Measurements from ENCODE around the gene TRIM29.

TRIM29 gene

DNA sequence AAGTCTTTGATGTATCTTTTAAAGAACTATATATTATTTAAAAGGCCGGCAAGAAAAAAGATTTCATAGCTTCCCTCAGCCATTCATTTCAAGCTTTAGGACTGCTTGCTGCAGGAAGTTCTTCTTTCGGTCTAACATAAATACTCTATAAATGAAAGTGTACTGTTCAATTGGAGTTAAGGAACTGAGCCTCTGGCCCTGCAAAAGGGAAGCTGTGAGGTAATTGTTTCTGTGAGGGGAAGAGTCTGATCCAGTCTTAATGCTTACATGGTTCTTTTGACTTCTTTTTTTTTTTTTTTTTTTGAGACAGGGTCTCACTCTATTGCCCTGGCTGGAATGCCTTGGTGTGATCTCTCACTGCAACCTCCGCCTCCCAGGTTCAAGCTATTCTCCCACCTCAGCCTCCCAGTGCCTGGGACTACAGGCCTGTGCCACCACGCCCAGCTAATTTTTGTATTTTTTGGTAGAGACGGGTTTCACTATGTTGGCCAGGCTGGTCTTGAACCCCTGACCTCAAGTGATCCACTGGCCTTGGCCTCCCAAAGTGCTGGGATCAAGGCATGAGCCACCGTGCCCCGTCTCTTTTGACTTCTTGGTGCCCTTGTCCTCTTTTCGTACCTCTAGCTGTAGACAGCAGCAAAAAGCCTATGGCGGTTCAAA is 4.7 kb upstream of the TRIM29 start:
- DNase-seq (ENCODE audit: low read depth, low spot score), result no peak
- H3K4me3 ChIP-seq (ENCODE audit: low read length), result no peak overlapping the region

DNA sequence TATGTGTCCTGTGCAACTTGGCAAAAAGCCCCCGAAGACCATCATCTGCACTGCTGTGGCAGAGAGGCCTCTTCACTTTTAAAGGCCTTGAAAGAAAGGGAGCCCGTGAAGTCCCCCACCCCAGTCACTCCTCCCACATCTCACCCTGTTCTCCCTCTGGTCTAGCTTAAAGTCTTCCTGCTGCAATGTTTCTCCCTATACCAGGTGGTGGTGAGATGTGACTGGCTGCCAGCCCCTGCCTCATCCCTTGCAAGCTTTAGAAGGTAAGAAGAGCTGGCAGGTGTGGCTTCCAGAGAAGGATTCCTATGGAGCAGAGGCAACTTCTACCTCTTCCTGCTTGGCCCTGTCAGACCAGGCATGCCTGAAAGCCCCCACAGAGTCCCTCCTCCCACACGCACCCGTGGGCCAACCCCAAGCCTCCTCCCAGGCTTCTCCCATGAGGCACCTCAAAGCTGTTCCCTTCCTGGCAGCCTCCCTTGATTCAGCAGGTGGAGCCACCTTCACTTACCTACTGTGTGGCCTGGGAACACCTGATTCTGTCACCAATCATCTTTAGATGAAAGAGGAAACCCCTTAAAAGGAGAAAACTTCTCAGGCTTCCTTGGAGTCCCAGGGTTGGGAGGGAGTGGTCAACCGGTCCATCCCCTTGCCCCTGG is 4.0 kb upstream of the TRIM29 start:
- H3K4me3 ChIP-seq (ENCODE audit: low read length), result no peak overlapping the region
- no peak for DNase-seq (ENCODE audit: low read depth, low spot score)

DNA sequence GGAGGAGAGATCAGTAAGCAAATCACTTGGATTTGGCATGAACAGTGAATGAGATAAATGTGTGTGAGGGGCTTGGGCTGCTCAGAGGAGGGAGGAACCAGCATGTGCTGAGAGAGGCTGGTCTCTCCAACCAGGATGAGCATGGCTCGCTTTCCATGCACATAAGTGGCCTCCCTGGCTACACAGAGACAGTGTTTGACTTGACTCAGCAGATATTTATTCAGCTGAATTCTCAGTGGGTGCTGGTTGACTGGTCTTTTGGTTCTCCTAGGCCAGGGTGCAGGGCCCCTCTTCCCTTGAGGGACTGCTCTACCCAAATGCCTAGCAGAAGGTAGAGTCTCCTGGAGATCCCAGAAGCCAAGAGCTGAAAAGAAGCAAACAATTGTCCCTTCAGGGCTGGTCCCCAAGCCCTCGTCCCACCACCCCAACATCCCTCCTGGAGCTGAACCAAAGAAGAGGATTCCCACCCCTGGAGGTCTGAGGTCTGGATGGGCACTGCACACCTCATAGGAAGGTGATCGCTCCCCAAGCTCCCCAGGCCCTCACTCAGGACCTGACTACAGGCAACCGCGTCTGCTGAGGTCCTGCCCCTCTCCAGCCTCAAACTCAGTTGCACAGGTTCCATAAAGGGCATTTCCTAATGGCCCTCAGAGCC is 3.3 kb upstream of the TRIM29 start:
- no peak overlapping the region for H3K4me3 ChIP-seq (ENCODE audit: low read length)
- no peak for DNase-seq (ENCODE audit: low read depth, low spot score)

DNA sequence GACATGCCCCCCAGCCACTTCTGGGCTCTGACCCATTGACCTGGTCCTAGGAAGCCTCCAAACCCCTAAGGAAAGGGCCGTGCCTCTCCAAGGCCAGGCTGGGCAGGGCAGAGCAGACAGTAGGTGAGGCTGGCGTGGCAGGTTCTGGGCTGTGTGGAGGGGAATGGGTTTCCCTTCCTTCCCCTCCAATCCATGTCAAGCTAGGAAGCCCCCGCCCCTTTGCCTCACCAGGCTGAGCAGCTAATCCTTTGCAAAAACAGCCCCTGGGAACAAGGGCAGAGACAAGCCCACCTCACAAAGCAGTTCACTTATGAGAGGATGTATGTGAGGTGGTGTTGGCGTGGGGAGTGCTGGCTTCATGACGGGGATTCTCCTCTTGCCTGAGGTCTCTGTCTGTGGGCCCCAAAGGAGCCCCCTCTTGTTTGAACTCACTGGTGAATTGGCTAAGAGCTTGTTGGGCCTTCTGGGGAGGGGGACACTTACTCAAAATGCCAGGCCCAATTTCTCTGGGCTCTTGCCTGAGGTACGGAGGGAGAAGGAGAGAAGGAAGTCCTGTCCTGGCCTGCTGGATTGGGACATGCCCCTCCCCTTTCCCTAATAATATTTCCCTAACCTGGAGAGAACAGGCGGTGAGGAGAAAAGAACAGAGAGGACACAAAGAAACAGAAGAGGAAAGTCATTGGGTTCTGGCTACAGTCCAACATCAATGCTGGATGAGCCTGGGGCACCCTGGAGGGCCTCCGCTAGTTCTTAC is 1.6 kb upstream of the TRIM29 start:
- no peak for DNase-seq (ENCODE audit: low read depth, low spot score)
- no peak overlapping the region for H3K4me3 ChIP-seq (ENCODE audit: low read length)

DNA sequence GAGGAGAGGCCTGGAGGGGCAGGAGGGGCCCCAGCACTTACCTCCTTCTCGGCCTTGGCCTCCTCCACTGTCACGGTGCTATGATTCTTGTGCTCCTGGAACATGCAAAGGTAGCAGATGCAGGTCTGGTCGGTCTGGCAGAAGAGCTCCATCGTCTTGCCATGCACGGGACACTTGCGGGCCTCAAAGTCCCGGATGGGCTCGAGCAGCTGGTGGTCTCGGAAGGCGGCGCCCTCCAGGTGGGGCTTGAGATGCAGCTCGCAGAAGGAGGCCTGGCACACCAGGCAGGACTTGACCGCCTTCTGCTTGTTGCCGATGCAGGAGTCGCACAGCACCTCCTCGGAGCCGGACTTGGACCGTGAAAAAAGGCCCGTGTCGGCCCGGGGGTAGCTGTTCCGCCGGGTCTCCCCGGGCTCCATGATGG is 714 bp downstream of the TRIM29 start:
- no peak for DNase-seq (ENCODE audit: low read depth, low spot score)
- no peak overlapping the region for H3K4me3 ChIP-seq (ENCODE audit: low read length)

DNA sequence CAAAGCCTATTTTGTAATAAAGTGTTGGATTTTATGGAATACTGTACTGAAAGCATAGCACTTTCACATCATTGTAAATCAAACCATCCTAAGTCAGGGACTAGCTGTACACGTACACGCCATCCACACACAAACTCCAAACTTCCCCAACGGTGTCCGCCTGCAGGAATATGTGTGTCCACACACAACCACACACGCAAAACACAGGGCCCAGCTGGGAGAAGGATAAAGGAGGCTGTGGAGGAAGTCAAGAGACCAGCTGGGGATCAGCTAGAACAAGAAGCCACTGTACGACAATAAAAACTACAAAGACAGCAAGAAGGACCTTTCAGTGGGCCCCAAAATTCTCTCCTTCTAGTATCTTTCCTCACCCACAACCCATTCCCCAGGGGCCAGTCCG is 1.6 kb downstream of the TRIM29 start:
- H3K4me3 ChIP-seq (ENCODE audit: low read length), result no peak overlapping the region
- DNase-seq (ENCODE audit: low read depth, low spot score), result no peak

DNA sequence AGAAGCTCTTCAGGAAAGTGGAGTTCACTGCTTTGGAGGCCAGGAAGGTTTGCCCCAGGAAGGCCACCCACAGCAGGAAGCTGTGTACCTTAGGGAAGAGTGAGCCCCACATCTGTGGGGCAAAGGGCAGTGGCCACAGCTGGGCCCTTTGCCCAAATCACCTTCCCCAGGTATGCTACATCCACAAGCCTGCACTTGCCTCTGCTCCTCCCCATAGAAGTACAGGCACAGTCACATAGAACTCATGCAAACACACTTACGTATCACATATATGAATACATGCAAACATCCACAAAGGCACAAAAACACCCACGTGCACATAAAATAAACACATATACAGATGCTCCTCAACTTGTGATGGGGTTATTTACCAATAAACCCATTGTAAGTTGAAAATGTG is 2.1 kb downstream of the TRIM29 start:
- H3K4me3 ChIP-seq (ENCODE audit: low read length), result no peak overlapping the region
- DNase-seq (ENCODE audit: low read depth, low spot score), result no peak

DNA sequence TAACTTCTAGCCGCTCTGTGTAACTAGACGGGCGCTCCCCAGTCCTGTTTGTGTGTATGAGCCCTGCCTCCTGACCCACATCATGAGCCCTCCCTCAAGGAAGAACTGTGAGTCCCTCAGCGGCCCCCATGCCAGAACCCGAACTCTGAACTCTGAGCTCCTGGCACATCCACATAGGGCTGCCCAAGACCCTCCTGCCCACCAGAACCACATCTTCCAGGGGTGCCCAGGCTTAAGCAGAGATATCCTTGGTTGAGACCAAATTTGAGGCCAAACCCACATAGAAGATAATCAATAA is 3.0 kb downstream of the TRIM29 start:
- no peak for DNase-seq (ENCODE audit: low read depth, low spot score)
- H3K4me3 ChIP-seq (ENCODE audit: low read length), result no peak overlapping the region

DNA sequence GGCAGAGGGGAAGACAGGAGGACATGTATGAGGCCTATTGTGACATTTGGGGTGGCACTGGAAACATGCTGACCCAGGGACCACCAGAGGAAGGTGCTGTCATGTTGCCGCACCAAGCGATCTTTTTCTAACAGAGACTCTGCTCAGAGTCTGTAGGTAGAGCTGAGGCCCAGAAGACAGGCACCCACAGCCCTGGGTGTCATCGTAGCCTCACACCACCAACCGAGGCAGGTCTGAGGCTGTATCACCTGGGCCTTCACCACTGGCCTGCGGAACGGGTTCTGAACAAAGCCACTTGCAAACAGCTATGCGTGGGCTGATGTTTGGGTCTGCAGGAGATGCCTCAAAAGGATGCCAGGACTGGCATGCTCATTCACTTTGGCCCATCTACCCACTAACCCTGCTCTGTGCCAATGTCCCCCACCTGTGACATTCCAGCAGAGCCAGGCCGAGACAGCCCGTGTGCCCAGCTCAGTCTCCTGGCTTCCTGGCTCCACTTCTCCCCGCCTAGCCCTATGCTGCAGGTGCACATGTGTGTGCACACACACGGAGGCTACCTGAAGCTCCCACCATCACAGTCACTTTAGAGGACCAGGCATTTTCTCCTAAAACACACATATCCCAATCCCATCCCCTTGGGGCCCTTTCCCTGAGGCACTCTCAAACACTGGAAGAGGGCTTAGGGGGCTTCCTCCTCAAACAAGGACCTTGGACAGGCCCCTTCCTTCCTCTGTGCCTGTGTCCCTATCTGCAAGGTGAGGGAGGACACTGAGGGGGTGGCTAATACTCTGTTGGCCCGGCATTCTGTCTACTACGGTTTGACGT is 3.6 kb downstream of the TRIM29 start:
- H3K4me3 ChIP-seq (ENCODE audit: low read length), result no peak overlapping the region
- DNase-seq (ENCODE audit: low read depth, low spot score), result no peak

DNA sequence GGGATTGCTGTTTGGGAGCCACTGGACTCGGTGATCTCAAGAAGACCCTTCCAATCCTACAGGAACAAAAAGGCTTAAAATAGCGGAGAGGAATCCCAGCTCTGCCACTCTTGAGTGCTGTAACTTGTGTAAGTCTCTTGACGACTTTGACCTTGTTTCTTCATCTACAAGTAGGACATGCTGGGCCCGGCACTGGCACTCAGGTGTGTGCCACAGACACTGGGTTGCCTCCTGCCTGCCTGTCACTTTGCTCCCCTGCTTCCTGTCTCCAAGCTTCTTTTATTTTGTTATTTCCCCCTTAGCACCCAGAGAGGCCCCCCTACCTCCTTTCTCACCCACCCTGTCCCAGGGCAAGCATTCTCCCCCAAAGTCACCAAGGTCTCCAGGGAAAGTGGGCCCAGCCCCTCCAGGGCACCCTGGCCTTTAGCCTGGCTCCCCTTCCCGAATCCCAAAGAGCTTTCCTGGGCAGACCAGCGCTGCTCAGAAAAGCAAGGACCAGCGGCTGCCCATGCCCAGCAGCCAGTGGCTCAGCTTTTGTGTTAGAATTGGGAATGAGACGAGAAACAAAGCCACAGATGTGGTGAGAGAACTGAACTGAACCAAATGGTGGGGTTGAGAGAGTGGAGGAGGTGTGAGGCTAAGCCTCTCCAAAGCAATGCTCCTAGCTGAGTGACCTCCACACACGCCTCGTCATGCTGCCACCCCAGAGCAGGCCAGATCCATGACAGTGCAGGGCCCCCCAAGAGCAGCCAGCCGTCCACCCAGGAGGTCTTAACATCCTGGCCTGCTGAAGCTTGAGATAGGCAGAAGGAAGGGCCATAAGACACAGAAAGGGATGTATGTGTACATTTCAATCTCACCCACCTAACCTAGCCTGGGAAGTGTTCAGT is 4.5 kb downstream of the TRIM29 start:
- no peak overlapping the region for H3K4me3 ChIP-seq (ENCODE audit: low read length)
- DNase-seq (ENCODE audit: low read depth, low spot score), result no peak

DNA sequence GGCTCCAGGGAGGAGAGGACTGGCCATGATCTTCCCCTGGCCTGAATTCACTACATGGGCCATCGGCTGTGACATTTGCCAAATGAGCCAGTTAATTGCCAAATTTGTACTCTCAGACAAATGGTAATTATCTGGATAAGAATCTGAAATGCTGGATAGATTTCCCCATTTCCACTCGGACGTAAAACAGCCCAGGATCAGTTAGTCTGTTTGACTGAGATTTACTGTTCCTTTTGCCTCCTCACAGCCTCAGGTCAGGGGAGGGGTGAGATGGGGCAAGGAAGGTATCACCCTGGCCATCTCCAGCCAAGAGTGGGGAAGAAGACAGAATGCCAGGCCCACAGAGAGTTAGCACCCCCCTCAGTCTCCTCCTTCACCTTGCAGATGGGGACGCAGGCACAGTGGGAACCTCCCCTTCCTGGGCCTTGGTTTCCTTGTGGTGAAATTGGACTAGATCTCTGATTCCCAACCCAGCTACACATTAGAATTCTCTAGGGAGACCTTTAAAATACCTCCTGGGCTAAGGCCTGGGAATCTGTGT is 5.2 kb downstream of the TRIM29 start:
- no peak for DNase-seq (ENCODE audit: low read depth, low spot score)
- H3K4me3 ChIP-seq (ENCODE audit: low read length), result no peak overlapping the region

DNA sequence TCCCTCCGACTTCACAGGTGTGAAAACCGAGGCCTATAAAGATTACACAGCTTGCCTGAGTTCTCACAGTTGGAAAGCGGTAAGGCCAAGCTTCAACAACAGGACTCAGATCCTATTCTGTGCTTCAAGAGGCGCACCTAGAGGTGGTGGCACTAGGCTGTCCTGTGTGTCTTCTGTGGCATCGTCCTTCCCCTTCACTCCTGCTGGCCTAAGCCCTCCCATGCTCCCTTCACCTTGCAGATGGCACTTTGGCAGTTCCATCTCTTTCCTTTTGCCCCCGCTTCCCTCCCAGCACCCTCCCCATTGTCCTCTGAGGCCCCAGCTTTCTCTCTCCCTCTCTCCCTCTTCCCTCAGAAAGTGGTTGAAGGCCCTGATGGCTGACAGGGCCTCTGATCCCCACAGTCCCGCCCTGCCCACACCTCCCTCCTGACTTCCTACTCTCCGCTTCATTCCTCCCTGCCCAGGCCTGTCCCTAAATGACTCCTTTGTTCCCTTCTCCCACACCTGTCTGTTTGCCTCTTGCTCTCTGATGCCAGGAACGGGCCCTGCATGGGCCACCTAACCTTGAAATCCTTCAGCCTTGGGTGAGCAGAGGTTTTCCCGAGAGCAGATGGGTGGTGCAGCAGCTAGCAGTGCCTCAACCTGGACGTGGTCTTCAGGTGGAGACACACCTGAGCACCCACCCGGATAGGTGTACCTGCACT is 5.8 kb downstream of the TRIM29 start:
- DNase-seq (ENCODE audit: low read depth, low spot score), result no peak
- H3K4me3 ChIP-seq (ENCODE audit: low read length), result no peak overlapping the region

DNA sequence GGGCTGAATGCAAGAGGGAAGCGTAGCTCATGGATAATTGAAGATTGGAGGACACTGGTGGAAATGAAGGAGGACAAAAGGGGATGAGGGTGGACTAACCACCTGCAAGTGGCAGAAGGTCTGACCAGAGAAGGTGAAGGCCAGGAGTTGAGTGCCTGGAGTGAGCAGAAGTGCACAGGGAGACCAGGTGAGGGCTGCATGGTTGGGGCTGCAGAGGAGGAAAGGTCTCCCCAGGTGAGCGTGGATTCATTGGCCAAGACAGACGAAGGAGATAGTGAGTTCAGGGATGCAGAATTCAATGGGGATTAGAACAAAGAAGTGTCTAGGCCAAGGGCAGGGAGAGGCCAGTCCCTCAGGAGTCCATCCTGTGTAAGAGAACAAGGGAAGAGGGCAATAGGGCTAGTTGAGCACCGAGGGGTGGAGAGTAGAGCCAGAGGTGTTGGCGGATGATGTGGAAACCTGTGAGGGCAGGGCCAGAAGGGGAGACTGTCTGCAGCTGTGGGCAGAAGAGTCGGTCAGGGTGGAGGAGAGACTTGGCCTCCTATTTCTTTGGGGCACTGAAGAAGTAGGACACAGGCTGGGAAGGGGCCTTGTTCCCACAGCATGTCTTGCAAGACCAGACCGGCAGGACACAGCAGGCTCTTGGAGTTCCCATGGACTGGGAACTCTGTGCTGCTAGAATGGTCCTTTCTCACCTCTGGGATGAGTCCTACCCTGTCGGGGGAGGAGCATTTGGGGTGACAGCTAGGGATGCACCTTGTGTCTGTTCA is 6.7 kb downstream of the TRIM29 start:
- no peak overlapping the region for H3K4me3 ChIP-seq (ENCODE audit: low read length)
- no peak for DNase-seq (ENCODE audit: low read depth, low spot score)

DNA sequence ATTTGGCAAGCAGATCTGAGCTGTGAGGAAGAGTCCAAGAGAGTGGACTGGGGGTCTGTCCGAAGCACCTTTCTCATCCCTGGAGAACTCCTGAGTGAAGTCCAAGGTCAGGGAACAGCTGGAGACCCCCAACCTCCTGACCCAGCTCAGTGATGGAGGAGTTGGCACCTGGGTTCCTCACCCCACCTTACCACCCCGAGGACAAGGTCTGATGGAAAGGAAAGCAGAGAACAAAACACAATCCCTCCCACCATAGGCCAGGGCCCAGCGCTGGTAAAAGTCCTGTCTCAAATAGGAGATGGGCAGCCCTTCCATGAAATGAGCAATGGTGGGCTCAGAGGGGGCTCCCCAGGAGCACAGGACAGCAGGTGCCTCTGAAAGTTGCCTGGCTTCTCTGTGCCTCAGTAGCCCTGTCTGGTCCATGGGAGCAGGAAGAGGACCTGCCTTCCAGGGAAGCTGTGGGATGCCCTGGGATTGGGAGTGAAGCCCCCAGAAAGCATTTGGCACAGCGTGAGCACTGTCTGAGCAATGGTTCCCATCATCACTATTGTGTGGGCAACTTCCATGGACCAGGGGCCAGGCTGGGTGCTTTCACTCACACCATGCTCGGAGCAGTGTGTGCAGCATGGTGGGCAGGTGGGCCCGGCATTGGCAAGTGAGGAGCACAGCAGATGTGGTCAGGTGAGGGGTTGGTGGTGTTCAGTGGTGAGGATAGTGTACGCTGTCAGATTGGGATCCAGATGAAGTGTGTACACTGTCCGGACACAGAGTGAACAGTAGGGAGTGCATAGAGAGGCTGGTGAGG is 7.5 kb downstream of the TRIM29 start:
- DNase-seq (ENCODE audit: low read depth, low spot score), result no peak
- H3K4me3 ChIP-seq (ENCODE audit: low read length), result no peak overlapping the region

DNA sequence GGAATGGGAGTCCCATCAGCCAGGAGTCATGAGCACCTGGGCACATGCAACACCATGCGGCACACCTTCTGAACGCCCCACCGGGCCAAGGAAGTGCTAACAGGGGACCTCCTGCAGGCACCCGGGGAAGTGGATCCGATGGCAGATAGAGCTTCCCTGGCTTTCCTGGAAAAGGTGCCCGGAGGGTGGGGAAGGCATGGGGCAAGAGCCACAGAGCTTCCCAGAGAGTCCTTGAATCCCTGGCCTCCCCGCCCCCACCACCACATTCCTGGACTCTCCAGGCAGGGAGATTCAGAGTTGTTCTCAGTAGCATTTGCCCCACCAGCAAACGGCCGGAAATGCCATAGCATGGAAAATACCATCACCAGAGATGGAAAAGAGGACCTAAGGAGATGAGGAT is 8.3 kb downstream of the TRIM29 start:
- no peak overlapping the region for H3K4me3 ChIP-seq (ENCODE audit: low read length)
- DNase-seq (ENCODE audit: low read depth, low spot score), result no peak

Data from Jurkat, Clone E6-1 (cell line).